ENCODE data around the gene CDT1.

Gene CDT1

DNA sequence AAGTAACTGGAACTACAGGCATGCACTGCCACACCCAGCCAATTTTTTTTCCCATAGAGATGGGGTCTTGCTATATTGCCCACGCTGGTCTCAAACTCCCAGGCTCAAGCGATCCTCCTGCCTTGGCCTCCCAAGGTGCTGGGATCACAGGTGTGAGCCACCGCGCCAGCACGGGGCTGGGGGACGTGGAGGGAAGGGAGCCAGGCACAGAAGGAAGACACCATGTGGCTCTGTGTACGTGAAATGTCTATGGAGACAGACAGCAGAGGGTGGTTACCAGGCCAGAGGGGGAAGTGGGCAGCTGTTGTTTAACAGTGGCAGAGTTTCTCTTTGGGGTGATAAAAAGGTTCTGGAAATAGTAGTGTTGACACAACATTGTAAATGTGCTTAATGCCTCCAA lies 14.0 kb upstream of the CDT1 start:
- Histone ChIP-seq H3K27ac (ENCODE audit: low read depth, low read length) (no peak overlapping the region), H3K79me2 (ENCODE audit: insufficient read depth, low read length) (no peaks in the 10 kb centered on the region), H3F3A (ENCODE audit: insufficient read depth) (no peaks in the 10 kb centered on the region), H3K9me3 (ENCODE audit: insufficient read depth, low read length) (no peaks in the 10 kb centered on the region), H3K27me3 (ENCODE audit: low read length) (no peaks in the 10 kb centered on the region), H3K9ac (ENCODE audit: low read length) (no peak overlapping the region), H3K4me3 (ENCODE audit: insufficient read depth, low read length, poor library complexity, severe bottlenecking) (no peak overlapping the region), H3K36me3 (ENCODE audit: low read length) (no peaks in the 10 kb centered on the region), H4K20me1 (ENCODE audit: low read depth, low read length) (no peaks in the 10 kb centered on the region), H2AFZ (ENCODE audit: low read depth, low read length, severe bottlenecking) (no peak overlapping the region), H3K9me2 (replicated peaks; ENCODE audit: insufficient read depth, low read length) (no peaks in the 10 kb centered on the region), H3K4me2 (ENCODE audit: low read depth, low read length, poor library complexity, severe bottlenecking) (no peak overlapping the region)
- TF ChIP-seq EZH2phosphoT487 (conservative IDR thresholded peaks at IDR 0.05; ENCODE audit: low read length): no peak
- TF ChIP-seq CTCF (IDR thresholded peaks at IDR 0.05; ENCODE audit: insufficient read depth, low read length, poor library complexity, severe bottlenecking): no peak

DNA sequence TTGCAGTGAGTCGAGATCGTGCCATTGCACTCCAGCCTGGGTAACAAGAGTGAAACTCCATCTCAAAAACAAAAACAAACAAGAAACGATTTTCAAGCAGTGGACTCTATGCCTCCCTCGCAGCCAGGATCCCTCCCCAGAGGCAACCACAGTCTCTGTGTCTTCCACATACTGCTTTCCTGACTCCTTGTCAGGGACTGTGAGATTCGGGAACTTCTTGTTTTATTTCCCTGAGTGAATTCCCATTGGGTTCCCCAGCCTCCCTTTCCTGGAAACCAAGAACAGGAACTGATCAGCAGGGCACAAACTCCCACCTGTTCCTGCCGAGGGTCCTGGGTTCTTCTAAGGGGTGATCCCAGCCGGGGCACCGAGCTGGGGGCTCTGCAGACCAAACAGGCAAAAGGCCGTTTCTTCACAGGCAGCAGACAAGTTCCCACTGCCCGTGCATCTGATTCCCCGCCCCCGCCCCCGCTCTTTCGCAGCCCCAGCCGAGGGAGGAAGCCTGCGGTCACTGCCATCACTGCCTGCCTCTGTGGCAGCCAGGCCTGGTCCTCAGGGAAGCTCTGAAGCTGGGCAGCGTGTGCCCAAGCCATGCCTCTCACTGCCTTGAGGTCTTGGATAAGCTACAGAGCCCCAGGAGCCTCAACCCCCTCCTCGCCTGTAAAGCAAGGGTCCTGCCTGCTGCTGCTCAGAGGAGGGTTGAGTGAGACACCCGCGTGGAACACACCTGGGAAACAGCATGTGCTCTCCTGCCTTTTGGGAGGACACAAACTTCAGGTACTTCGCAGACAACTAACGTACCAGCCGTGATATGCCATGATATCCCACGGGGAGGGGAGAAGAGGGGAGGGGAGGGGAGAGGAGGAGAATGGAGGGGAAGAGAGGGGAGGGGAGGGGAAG lies 13.0 kb upstream of the CDT1 start:
- Histone ChIP-seq H3K27me3 (ENCODE audit: low read length) (no peaks in the 10 kb centered on the region), H2AFZ (ENCODE audit: low read depth, low read length, severe bottlenecking) (no peak overlapping the region), H3K36me3 (ENCODE audit: low read length) (no peaks in the 10 kb centered on the region), H3K27ac (ENCODE audit: low read depth, low read length) (no peak overlapping the region), H3K4me3 (ENCODE audit: insufficient read depth, low read length, poor library complexity, severe bottlenecking) (no peak overlapping the region), H3K4me2 (ENCODE audit: low read depth, low read length, poor library complexity, severe bottlenecking) (no peak overlapping the region), H3K9me2 (replicated peaks; ENCODE audit: insufficient read depth, low read length) (no peaks in the 10 kb centered on the region), H3K9me3 (ENCODE audit: insufficient read depth, low read length) (no peaks in the 10 kb centered on the region), H3F3A (ENCODE audit: insufficient read depth) (no peaks in the 10 kb centered on the region), H4K20me1 (ENCODE audit: low read depth, low read length) (no peaks in the 10 kb centered on the region), H3K9ac (ENCODE audit: low read length) (no peak overlapping the region), H3K79me2 (ENCODE audit: insufficient read depth, low read length) (no peaks in the 10 kb centered on the region)
- TF ChIP-seq CTCF (IDR thresholded peaks at IDR 0.05; ENCODE audit: insufficient read depth, low read length, poor library complexity, severe bottlenecking) (no peak), EZH2phosphoT487 (conservative IDR thresholded peaks at IDR 0.05; ENCODE audit: low read length) (no peak)

GRCh38 chr16:88792078-88792550 lies 11.5 kb upstream of the CDT1 start:
- H3K4me3 ChIP-seq (ENCODE audit: insufficient read depth, low read length, poor library complexity, severe bottlenecking): no peak overlapping the region
- H3K36me3 ChIP-seq (ENCODE audit: low read length): no peaks in the 10 kb centered on the region
- H3K4me2 ChIP-seq (ENCODE audit: low read depth, low read length, poor library complexity, severe bottlenecking): no peak overlapping the region

More at GRCh38 chr16:88792078-88792550, 11.5 kb upstream of the CDT1 start:
- H2AFZ ChIP-seq (ENCODE audit: low read depth, low read length, severe bottlenecking): no peak overlapping the region
- H3K9me3 ChIP-seq (ENCODE audit: insufficient read depth, low read length): no peaks in the 10 kb centered on the region
- no peaks in the 10 kb centered on the region for H3K79me2 ChIP-seq (ENCODE audit: insufficient read depth, low read length)
- no peak overlapping the region for H3K27ac ChIP-seq (ENCODE audit: low read depth, low read length)
- H3K27me3 ChIP-seq (ENCODE audit: low read length): no peaks in the 10 kb centered on the region
- no peak overlapping the region for H3K9ac ChIP-seq (ENCODE audit: low read length)
- H3F3A ChIP-seq (ENCODE audit: insufficient read depth): no peaks in the 10 kb centered on the region
- no peaks in the 10 kb centered on the region for H3K9me2 ChIP-seq (replicated peaks; ENCODE audit: insufficient read depth, low read length)
- H4K20me1 ChIP-seq (ENCODE audit: low read depth, low read length): no peaks in the 10 kb centered on the region
- TF ChIP-seq CTCF (IDR thresholded peaks at IDR 0.05; ENCODE audit: insufficient read depth, low read length, poor library complexity, severe bottlenecking) (no peak), EZH2phosphoT487 (conservative IDR thresholded peaks at IDR 0.05; ENCODE audit: low read length) (no peak)
